Measurements from ENCODE around the gene TNFRSF1A.
"Not testable (repeated sequence)": the region's sequence is repeated elsewhere in the genome, so short reads cannot be mapped to it uniquely, and the experiment has no call there.

Gene TNFRSF1A

DNA sequence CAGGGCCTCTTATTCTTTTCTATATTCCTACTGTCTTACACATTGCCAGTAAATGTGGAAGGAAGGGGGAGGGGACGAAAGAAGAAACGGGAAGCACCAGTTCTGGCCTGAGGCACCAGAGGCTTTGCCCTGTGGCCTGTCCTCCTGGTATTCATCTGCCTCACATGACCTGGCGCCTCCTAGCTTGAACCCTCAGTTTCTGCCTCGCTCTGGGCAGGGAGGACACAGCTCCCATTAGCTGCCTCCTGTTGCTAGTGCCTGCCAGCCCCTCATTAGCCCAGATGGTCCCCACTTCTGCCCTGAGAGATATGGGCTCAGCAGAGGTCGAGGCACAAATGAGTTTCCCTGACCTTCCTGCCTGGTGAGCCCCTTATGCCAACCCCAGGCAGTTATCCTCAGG is 34.3 kb downstream of the TNFRSF1A start:
- DNase-seq (ENCODE audit: low read depth in 1 of 2, low spot score in 1 of 2): no peak

DNA sequence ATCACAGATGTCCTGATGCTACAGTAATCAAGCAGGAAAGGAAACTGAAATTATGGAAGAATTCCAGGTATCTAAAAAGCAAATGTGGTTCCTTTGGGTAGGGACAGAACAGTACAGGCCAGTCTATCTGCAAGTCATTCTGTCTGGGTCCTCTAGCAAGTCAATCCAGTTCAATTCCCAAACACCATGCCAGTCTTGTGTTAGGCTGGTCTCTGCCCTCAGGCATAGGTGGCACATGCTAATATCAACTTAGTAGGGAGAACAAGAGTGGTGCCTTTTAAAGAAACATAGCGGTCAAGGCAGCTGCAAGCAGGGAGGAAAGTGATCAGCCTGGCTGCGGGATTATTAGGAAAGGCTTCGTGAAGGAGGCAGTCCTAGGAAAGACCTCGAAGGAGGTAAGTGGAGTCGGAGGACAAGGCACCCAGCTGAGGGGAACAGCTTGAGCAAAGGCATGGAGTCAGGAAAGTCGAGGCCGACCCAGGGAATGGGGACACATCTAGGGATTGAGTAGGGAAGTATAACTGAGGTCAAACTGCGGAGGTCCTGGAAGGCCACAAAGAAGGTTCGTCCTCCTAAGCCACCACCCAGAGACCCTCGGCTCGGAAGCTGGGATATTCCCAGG is 35.2 kb downstream of the TNFRSF1A start:
- no peak for DNase-seq (ENCODE audit: low read depth in 1 of 2, low spot score in 1 of 2)

DNA sequence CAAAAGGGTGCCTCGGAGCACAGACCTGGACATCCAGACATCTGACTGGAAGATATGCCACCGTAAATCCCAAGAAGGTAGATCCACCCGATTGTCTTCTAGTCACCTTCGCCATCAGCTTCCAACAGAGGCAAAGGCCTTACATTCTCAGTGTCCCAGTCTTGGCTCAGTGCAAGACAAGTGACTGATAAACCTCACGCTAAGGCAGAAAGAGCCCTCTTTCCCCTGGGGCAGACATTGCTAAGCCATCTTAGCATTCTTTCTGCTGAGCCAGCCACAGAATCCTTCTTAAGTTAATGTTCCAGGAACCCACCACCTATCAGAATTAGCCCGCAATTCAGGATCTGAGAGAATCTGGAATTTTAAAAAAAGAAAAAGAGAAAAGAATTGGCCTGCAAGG is 35.7 kb downstream of the TNFRSF1A start:
- no peak for DNase-seq (ENCODE audit: low read depth in 1 of 2, low spot score in 1 of 2)

GRCh38 chr12:6303071-6303470 is 38.8 kb downstream of the TNFRSF1A start:
- no peak for DNase-seq (ENCODE audit: low read depth in 1 of 2, low spot score in 1 of 2)

DNA sequence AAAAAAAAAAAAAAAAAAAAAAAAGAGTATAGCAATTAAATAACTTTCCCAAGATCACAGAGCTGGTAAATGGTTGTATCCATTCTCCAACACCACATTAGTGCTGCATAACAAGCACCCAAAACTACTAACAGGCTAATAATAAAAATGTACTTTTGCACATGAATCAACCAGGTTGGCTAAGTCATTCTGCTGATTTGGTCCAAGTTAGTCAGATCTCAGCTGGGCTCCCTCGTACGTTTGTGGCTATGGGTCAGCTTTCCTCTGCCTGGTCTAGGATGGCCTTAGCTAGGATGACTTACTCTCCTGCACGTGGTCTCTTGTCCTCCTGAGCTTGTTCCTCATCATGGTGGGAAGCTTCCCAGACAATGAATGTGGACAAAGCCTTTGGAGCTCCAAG is 39.3 kb downstream of the TNFRSF1A start:
- DNase-seq (ENCODE audit: low read depth in 1 of 2, low spot score in 1 of 2): no peak

- DNase-seq (ENCODE audit: low read depth in 1 of 2, low spot score in 1 of 2): no peak
Observed at GRCh38 chr12:6301721-6302120, 40.2 kb downstream of the TNFRSF1A start.

- DNase-seq (ENCODE audit: low read depth in 1 of 2, low spot score in 1 of 2): no peak
Observed at GRCh38 chr12:6297170-6297569, 44.7 kb downstream of the TNFRSF1A start.

GRCh38 chr12:6295094-6295811 is 46.6 kb downstream of the TNFRSF1A start:
- DNase-seq (ENCODE audit: low read depth in 1 of 2, low spot score in 1 of 2): no peak

DNA sequence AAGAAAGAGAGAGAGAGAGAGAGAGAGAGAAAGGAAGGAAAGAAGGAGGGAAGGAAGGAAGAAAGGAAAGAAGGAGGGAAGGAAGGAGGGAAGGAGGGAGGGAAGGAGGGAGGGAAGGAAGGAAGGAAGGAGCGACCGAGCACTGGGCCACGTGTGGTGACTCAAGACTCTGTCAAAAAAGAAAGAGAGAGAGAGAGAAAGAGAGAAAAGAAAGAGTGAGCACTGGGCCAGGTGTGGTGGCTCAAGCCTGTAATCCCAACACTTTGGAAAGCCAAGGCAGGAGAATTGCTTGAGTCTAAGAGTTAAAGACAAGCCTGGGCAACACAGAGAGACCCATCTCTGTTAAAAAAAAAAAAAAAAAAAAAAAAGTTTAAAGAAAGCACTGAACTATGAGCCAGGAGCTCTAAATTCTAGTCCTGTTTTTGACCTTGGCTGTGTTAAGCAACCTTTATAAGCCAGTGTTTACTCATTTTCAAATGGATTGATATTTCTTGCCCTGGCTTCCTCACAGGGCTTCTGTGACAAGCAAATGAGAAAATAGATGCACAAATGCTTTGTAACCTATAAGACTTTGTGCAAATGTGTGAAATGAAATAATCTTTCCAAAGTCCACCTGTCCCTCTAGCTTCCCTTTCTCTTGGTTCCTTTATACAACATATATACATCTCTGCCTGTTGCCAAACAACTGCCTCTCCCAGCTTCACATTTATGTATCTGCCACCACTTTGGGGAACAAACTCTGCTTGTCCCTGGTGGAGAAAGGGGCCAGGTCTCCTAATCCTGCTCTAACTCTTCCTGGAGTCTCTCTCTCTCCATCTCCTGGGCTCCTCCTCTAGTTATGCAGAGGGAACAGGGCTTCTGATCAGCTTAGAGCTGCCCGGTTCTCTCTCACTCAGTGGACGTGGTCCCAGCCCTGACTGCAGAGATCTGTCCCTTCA is 47.5 kb downstream of the TNFRSF1A start:
- no peak for DNase-seq (ENCODE audit: low read depth in 1 of 2, low spot score in 1 of 2)

- DNase-seq (ENCODE audit: low read depth in 1 of 2, low spot score in 1 of 2): no peak
Observed at GRCh38 chr12:6292606-6293005, 49.3 kb downstream of the TNFRSF1A start.

- not testable (repeated sequence) for DNase-seq (ENCODE audit: low read depth in 1 of 2, low spot score in 1 of 2)
Observed at GRCh38 chr12:6289906-6290305, 52.0 kb downstream of the TNFRSF1A start.

- not testable (repeated sequence) for DNase-seq (ENCODE audit: low read depth in 1 of 2, low spot score in 1 of 2)
Observed at GRCh38 chr12:6289081-6289480, 52.8 kb downstream of the TNFRSF1A start.

DNA sequence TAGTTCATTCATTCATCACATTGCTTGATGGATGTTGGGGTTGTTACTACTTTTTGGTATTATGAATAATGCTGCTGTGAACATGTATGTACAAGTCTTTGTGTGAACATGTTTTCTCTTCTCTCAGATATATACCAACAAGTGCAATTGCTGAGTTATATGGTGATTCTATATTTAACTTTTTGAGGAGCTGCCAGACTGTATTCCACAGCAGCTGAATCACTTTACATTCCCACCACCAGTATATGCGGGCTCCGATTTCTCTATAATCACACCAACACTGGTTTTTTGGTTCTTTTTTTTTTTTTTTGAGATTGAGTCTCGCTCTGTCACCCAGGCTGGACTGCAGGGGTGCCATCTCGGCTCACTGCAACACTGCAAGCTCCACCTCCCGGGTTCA is 53.6 kb downstream of the TNFRSF1A start:
- no peak for DNase-seq (ENCODE audit: low read depth in 1 of 2, low spot score in 1 of 2)

DNA sequence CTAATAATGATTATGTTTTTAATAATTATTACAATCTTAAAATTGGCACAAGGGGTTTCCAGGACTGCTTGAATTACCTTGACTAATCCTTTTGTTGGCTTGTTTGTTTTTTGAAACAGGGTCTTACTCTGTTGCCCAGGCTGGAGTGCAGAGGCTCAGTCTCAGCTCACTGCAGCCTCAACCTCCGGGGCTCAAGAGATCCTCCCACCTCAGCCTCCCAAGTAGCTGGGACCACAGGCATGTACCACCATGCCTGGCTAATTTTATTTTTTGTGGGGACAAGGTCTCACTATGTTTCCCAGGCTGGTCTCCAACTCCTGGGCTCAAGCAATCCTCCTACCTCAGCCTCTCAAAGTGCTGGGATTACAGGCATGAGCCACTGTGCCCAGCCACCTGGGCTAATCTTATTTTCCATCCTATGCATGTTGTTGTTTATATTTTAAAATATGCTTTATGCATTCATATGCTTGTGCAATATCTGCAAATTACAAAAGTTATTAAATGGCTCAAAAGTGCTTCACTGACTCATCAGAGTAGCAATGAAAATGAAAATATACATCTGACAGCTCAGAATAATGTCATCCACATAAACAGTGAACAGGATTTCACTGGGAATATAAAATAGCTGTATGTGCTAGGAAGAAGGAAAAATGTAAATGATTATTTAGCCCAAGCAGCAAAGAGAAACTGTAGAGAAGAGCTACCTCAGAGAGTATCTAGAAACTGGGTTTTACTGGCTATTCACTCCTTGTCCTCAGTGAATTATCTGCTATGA is 56.2 kb downstream of the TNFRSF1A start:
- DNase-seq (ENCODE audit: low read depth in 1 of 2, low spot score in 1 of 2): no peak

DNA sequence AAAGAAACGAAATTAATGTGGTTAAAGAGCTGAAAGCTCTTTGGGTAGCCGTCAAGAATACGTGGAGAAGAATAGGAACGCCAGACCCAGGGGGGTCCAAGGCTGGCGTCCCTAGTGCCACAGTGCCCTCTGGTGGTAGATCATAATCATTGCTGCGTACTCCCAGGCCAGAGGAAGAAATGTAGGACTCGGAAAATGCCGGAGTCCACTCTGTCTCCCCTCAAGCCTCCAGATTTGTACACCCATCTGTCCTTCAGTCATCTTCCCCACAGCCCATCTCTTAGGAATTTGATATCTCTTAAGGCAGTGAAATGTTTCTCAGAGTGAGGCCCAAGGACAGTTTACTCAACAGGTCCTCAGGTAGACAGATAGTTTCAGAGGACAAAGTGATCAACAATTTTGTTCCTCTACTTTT is 56.8 kb downstream of the TNFRSF1A start:
- DNase-seq (ENCODE audit: low read depth in 1 of 2, low spot score in 1 of 2): peak; percentile 18 to 37

DNA sequence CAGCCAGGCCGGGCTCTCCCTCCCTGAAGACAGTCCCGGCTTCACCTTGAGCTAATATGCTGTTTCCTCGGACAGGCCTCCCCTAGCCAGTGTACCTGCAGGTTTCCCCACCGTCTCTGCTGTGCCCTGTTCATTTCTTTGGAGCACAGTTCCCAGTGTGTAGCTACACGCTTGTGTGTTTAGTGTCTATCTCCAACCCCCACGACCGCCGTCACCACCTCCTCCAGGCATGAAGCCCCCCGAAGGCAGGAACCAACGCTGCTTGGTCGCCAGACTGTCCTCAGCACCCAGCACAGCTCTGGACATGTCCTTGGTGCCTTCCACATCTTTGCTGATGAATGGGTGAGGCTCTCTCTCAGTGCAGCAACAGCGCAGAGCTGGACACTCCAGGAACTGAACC is 57.6 kb downstream of the TNFRSF1A start:
- DNase-seq (ENCODE audit: low read depth in 1 of 2, low spot score in 1 of 2): no peak

DNA sequence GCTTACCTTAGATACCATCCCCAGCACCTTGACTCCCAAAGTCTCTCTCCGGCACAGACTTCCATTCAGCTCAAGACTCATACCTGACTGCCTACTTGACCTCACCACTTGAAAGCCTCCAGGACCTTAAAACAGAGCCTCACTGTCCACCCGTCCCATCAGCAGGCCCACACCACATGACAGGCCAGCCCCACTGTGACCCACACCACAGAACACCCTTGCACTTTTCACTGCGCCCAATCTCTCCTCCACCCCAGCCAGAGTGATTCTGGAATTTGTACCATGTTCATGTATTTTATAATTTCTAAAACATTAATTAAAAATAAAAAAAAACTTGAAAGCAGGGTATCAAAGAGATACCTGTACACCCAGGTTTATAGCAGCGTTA is 59.4 kb downstream of the TNFRSF1A start:
- DNase-seq (ENCODE audit: low read depth in 1 of 2, low spot score in 1 of 2): no peak

- no peak for DNase-seq (ENCODE audit: low read depth in 1 of 2, low spot score in 1 of 2)
Observed at GRCh38 chr12:6281081-6281809, 60.6 kb downstream of the TNFRSF1A start.

DNA sequence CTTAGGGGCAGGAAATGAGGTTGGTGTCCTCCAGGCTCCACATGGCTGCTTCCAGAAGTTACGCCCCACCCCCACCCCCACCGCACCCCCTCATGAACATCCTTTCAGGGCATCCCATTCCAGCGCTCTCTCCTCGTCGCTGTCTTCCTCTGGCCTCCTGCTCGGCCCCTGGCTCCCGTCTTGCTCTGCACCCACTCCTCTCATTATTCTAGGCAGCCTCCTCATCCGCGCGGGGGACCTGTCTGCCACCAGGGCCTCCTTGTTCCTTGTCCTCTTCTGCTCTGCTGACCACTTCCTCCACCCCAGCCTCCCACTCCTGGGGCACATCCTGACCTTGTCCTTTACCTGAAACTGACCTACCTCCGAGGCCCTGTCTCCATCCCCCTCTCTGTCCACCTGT is 61.2 kb downstream of the TNFRSF1A start:
- DNase-seq (ENCODE audit: low read depth in 1 of 2, low spot score in 1 of 2): no peak

DNA sequence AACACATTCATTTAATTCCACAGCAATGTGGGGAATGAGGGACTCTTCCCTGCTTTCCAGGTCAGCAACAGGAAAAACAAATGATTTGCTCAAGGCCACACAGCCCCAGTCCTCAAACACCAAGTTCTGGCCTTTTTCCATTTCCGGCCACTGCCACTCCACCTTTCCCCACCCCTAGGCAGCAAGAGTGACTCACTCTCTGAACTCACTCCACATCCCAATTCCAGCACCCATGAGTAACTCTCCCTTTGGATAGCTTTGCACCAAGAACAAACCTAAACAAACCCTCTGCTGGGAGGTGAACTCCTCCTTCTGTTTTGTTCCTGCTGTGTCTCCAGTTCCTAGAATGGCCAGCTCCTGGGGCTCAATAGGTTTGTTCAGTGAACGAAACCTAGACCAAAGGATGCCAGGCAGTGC is 61.8 kb downstream of the TNFRSF1A start:
- DNase-seq (ENCODE audit: low read depth in 1 of 2, low spot score in 1 of 2): no peak

Measured in activated T-helper 1 cell treated with anti-CD3 and anti-CD28 coated beads, Interleukin-2, amount 50 U/mL, for 16 hours (primary cell).